Measurements from ENCODE around the gene TMEM62. TPM values are rescaled to one million over a fixed set of nuclear protein-coding genes. Genes with fewer than 3 reads are reported as not detected.

TMEM62 gene
- polyA plus RNA-seq, 2 of the 4 experiments (the other 2 are of a cell fraction): 6.9 to 7.8 TPM

GRCh38 chr15:43218908-43219706 lies 85.7 kb downstream of the TMEM62 start:
- CTCF ChIA-PET: interaction anchor here (1.0 to 1.2 kb wide), 2 partner anchors 10 to 66 kb away, joined by 3 to 5 read pairs; no protein-coding TSS in a partner anchor
- ATAC-seq: peak in 1 of 2 experiments; percentile 45; a peak in 1 of 6 replicates
- POLR2A ChIA-PET: no interaction called here
- TF ChIP-seq RAD21 (conservative IDR thresholded peaks at IDR 0.05 in 1 of 2, IDR thresholded peaks at IDR 0.05 in 1 of 2) (no peak), HDAC2 (IDR thresholded peaks at IDR 0.05) (no peak), REST (IDR thresholded peaks at IDR 0.05) (no peak), MAFK (IDR thresholded peaks at IDR 0.05; ENCODE audit: partially characterized antibody) (no peak)
- Histone ChIP-seq H3K9me3 (no peaks in the 10 kb centered on the region), H3K4me3 (no peak overlapping the region), H3K27ac (no peak overlapping the region), H3K4me2 (no peak overlapping the region), H3K4me1 (no peaks in the 10 kb centered on the region)
- no peak for FAIRE-seq
- peak in 1 of 2 experiments; percentile 20 for DNase-seq (ENCODE audit: low read depth in 1 of 2, low spot score in 1 of 2)
- 46% methylated on average over 13 of the region's 13 CpGs for WGBS (ENCODE audit: missing lambda C conversion rate)

GRCh38 chr15:43219929-43220928 lies 86.8 kb downstream of the TMEM62 start:
- H3K9me3 ChIP-seq: no peaks in the 10 kb centered on the region
- no peak overlapping the region for H3K4me2 ChIP-seq
- ChIA-PET POLR2A (no interaction called here), CTCF (interaction anchor here (0.6 to 1.2 kb wide), 4 partner anchors 11 to 448 kb away, joined by 3 to 5 read pairs (median 4); no protein-coding TSS in a partner anchor)
- H3K4me3 ChIP-seq: no peak overlapping the region
- TF ChIP-seq NR3C1 (IDR thresholded peaks at IDR 0.05): no peak
- TF ChIP-seq RARB (CRISPR knock-in tag; IDR thresholded peaks at IDR 0.05): no peak
- TF ChIP-seq ZNF302 (CRISPR knock-in tag; IDR thresholded peaks at IDR 0.05): no peak
- TF ChIP-seq CTCF (IDR thresholded peaks at IDR 0.05): no peak
- no peak for TF ChIP-seq CBX2 (IDR thresholded peaks at IDR 0.05; ENCODE audit: borderline replicate concordance, low read depth)
- no peak for TF ChIP-seq NFE2L2 (conservative IDR thresholded peaks at IDR 0.05; ENCODE audit: low read length)
- TF ChIP-seq FOSB (CRISPR knock-in tag; IDR thresholded peaks at IDR 0.05): no peak
- no peak for TF ChIP-seq EHMT2 (IDR thresholded peaks at IDR 0.05; ENCODE audit: low read depth)
- no peak for TF ChIP-seq ESRRA (IDR thresholded peaks at IDR 0.05; ENCODE audit: borderline replicate concordance, low read length)
- TF ChIP-seq HMGXB4 (CRISPR knock-in tag; IDR thresholded peaks at IDR 0.05; ENCODE audit: borderline replicate concordance): no peak
- WGBS (ENCODE audit: missing lambda C conversion rate): 88% methylated on average over 15 of the region's 16 CpGs
- H3K4me1 ChIP-seq: no peaks in the 10 kb centered on the region
- H3K27ac ChIP-seq: no peak overlapping the region
- no peak for DNase-seq (ENCODE audit: low read depth in 1 of 2, low spot score in 1 of 2)
- no peak for ATAC-seq
- no peak for FAIRE-seq
